Sciatic nerve (tissue), 2 donors: ENCODE measurements around the gene RGS7. TPM values are rescaled to one million over a fixed set of nuclear protein-coding genes. Genes with fewer than 3 reads are reported as not detected.

Experiments
- ATAC-seq: fragments of 200-7000 bp; cut with Tn5 transposase; one replicate; pipeline ENCODE4 v1.9.1; 2020; ENCODE audit warnings: mild to moderate bottlenecking, moderate library complexity
- DNase-seq: peaks from one replicate; pipeline ENCODE4 v3.0.0-alpha.2; 2020; ENCODE audit warnings: low spot score
- intact Hi-C: fragments of 100-400 bp; cut with DNase I; formaldehyde crosslinking; loops from one replicate; pipeline ENCODE4 v1.14.2; 2022
- total RNA-seq: library from RNA; stranded (reverse); fragmentation: NEBNext Ultra II Directional; extraction: Animal tissue kit (Norgen Biotek cat#: 25700); gene quantifications from one replicate; pipeline ENCODE4 v1.2.1, GENCODE V29; 2021
- donor health status: DM: no; HTN: no; CAD: no.
- donor health status: DM: no; HTN: no; CAD: no.

Gene RGS7
- total RNA-seq, 1 donor from 2014 or later, result 2.0 TPM

GRCh38 chr1:240970253-240970652 is 386.8 kb downstream of the RGS7 start:
- intact Hi-C loops, result no loop called here
- ATAC-seq (no peak), DNase-seq (no peak)

DNA sequence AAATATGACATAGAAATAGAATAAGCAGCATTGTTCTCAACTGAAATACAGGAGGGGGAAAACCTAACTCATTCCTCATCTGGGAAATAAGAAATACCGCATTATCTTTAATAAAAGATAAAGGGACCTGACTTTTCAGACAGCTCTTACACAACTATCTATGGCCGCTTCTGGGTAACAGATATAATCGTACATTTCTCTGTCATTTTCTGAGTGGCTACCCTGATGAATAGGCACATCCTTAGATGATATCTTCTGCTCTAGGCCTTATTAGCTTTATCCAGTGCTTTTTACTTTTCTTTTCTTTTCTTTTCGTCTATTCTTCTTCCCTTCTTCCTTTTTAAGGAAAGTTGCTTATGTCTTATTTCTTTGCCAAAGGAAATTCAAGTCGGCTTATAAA is 388.1 kb downstream of the RGS7 start:
- ATAC-seq, result no peak
- intact Hi-C loops, result no loop called here

DNA sequence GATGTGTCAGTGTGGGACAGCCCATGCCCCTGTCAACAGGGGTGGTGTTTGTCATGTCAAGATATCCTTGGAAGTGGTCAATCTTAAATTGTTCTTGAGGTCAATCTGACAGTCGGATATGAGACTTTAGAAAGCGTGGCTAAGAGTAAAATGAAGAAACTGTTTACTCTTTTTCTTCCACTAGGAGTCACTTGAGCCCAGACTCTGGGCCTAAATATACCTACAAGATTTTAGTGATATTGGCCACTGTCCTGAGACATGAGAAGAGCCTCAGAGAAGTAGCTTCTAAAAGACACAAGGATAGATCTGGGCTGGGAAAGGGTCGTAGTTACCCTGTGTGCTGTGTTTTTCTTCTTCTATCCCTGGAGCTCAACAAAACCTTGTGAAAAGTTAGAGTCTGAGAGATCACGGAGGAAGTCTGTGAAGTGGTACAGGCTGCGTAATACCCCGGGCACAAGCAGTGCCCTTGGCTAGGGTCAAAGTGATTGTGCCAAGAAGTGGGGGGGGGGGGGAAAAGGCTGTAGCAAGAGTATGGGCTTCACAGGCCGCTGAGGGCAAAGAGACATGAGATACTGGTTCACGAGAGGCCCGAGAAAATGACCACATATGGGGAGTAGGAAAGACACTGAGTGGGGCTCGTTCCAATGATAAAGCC is 389.8 kb downstream of the RGS7 start:
- intact Hi-C loops, result no loop called here
- ATAC-seq, result no peak
- no peak for DNase-seq

More for the DNA sequence above, 388.1 kb downstream of the RGS7 start:
- no peak for DNase-seq

- DNase-seq, result no peak
- intact Hi-C loops, result no loop called here
- ATAC-seq, result no peak
These were observed 391.4 kb downstream of the RGS7 start for GRCh38 chr1:240965581-240966091.

GRCh38 chr1:240962086-240962485 is 394.9 kb downstream of the RGS7 start:
- intact Hi-C loops, result no loop called here
- ATAC-seq (no peak), DNase-seq (no peak)

DNA sequence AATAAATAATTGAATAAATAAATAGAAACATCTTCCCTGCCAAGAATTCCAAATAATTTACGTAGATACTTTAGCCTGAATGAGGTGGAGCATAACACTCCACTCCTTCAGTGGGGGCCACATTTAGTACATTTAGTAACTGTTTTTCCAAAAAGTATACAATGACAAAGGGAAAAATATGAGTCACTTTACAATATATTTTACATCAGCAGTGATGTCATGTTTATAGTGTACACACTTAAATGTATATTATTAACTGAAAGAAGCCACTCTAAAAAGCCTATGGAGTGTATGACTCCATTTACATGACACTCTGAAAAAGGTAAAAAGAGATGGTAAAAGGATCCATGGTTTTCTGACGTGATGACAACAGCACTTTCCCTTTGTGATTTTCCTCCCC is 400.6 kb downstream of the RGS7 start:
- ATAC-seq, result no peak
- intact Hi-C loops, result no loop called here

DNA sequence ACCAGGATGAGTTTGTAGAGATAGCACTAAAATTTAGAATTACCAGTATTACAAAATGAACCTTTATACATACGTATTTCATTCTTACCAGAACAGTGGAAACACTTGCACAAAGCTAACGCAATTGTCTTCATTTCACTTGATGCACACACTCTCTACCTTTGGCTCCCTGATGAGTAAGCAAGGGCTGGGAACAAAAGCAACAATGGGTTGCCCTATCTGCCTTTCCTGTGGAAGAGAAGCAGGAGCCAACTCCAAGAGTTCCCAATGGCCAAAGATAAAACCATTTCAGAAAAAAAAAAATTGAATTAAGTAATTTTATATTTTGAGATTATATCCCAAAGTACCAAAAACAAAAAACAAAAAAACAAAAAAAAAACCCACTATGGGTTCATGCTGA is 401.0 kb downstream of the RGS7 start:
- DNase-seq, result no peak
- intact Hi-C loops, result no loop called here
- ATAC-seq, result no peak

More for the DNA sequence above, 400.6 kb downstream of the RGS7 start:
- DNase-seq, result no peak

DNA sequence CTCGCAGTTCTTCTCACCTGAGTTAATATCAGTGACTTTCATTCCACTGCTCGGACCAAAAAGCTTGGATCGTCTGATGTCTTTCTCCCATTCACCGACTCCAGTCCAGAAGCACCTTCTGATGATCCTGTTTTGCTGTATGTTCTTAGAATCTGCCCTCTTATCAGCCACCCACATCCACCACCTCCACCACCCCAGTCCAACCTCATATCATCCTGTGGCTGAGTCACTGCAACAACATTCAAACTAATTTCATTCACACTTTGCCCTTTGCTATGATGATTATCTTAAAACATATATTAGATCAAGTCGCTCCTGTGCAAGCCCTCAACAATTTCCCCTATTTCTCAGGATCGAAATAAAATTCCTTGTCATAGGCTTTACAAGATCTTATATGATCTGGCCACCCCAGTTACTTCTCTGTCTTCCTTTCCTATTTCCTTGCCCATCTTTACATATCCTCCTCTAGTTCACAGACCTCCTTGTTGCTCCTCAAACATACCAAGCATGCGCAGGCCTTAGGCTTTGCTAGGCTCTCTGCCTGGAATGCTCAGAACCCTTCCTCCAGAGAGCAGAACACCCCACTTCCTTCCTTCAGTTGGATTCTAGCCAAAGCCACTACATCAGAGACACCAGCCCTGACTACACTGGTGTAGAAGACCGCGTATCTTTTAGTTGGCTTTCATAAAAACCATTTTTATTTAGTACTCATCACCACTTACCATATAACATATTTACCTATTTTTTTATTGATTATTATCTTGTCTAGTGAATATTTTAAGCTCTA is 409.4 kb downstream of the RGS7 start:
- intact Hi-C loops, result no loop called here
- ATAC-seq, result no peak
- no peak for DNase-seq

DNA sequence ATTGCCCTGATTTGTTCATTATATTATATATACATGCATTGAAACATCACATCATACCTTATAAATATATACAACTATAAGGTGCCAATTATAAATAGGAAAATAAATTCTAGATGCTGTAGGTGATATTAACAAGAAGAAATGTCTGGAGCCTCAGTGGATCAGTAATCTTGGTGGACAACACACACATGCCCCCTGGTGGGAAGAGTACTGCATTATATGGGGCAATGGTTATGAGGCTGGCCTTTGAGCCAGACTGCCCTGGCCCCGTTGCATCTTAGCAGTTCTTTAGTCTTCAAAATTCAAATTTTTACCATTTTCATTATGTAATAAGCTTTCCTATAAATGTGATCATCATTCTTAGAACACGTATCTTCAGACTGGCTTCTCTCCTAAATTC is 410.1 kb downstream of the RGS7 start:
- peak; percentile 56 for DNase-seq
- intact Hi-C loops, result no loop called here
- no peak for ATAC-seq

GRCh38 chr1:240942901-240943300 is 414.1 kb downstream of the RGS7 start:
- intact Hi-C loops, result no loop called here
- no peak for DNase-seq
- no peak for ATAC-seq

- ATAC-seq (no peak), DNase-seq (no peak)
- intact Hi-C loops, result no loop called here
These were observed 415.2 kb downstream of the RGS7 start for GRCh38 chr1:240941701-240942370.

GRCh38 chr1:240936911-240937668 is 419.9 kb downstream of the RGS7 start:
- DNase-seq (no peak), ATAC-seq (no peak)
- intact Hi-C loops, result no loop called here

DNA sequence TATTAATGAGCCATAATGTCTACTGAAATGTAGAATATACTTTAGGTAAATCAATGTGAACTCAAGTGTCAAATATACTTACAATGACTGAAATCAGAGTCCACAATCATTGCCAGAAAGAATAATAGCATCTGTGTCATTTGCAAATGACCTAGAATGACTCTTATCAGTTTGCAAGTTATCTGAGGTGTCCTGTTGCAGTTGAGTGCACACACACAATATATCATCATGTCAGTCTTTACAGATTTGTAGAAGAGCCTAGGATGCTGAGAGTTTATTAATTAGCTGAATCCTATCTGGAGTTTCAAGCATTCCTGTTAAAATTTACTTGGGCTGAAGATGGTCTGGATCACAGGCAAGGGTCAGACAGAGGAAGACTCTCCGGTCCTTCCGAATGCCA is 421.1 kb downstream of the RGS7 start:
- intact Hi-C loops, result no loop called here
- no peak for DNase-seq
- no peak for ATAC-seq

DNA sequence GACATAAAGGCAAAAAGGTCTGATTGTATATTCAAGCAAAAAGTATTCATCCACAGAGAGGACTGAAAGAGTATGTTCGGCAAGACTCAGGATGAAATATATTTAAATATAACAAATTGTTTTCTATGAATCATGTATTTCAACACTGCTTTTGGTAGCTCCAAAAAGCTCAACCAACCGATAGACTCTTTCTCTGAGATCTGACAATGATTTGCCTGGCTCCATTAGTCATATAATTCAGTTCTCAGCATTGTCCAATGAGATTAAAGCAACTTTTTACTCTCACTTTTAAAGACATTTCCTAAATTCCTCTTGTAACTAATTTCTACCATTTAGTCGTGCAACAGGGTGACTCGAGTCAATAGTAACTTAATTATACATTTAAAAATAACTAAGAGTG is 426.0 kb downstream of the RGS7 start:
- DNase-seq, result no peak
- no peak for ATAC-seq
- intact Hi-C loops, result no loop called here

GRCh38 chr1:240928265-240928664 is 428.7 kb downstream of the RGS7 start:
- ATAC-seq (no peak), DNase-seq (no peak)
- intact Hi-C loops, result no loop called here

GRCh38 chr1:240927821-240928220 is 429.2 kb downstream of the RGS7 start:
- intact Hi-C loops, result no loop called here
- DNase-seq, result no peak
- ATAC-seq, result no peak

DNA sequence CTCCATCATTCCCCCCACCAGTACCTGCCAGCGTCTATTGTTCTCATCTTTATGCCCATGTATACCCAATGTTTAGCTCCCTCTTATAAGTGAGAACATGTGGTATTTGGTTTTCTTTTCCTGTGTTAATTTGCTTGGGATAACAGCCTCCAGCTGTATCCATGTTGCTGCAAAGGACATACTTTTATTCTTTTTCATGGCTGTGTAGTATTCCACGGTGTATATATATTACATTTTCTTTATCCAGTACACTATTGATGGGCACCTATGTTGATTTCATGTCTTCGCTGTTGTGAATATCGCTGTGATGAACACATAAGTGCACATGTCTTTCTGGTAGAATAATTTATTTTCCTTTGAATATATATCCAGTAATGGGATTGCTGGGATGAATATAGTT is 431.7 kb downstream of the RGS7 start:
- DNase-seq (no peak), ATAC-seq (no peak)
- intact Hi-C loops, result no loop called here

GRCh38 chr1:240917976-240918375 is 439.0 kb downstream of the RGS7 start:
- intact Hi-C loops, result no loop called here
- DNase-seq, result no peak
- ATAC-seq, result no peak

DNA sequence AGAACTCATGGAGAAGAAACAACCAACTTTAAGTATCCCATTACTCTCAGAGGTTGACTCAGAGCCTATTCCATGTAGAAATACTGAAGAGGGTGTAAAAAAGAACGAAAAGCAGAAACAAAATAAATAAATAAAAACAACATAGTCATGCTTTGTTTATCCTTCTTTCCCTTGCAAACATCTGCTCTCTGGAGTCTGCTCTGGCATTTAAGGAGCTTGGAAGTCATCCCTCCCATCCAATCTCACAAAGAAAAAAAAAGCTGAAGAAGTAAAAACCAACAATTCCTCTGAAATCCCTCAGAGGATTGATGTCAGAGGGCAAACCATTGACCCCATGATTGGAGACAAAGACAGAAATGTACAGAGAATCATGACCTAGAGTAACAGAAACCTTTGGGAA is 442.5 kb downstream of the RGS7 start:
- ATAC-seq (no peak), DNase-seq (no peak)
- intact Hi-C loops, result no loop called here
